SK-N-SH (cell line): ENCODE data around the gene C2CD4D. TPM values are rescaled to one million over a fixed set of nuclear protein-coding genes. Genes with fewer than 3 reads are reported as not detected.

Source experiments
- CTCF ChIA-PET: fragments of 300-600, 350-600 bp; formaldehyde crosslinking; extraction: SDS; loops from one replicate; lab custom pipeline; 2021; lab: Yijun Ruan, JAX
- POLR2A ChIA-PET: fragments of 350-600 bp; sonication (Branson Sonifier 250); formaldehyde crosslinking; extraction: SDS; loops from one replicate; lab custom pipeline; 2020; ENCODE audit warnings: antibody characterized with exemption, inconsistent platforms; lab: Yijun Ruan, JAX
- DNase-seq: peaks from one replicate; pipeline ENCODE4 v3.0.0; 2012
- H2AFZ ChIP-seq: fragments of 200-600 bp; sonication (generic); 2 replicates; pipeline ENCODE4 v1.8.1; 2016; ENCODE audit warnings: antibody characterized with exemption, mild to moderate bottlenecking, low read depth
- H3F3A ChIP-seq: fragments of 200-600 bp; sonication (generic); replicated peaks from 2 replicates; pipeline ENCODE3; 2016; ENCODE audit warnings: antibody characterized with exemption, mild to moderate bottlenecking; ENCODE audit not compliant: insufficient read depth
- H3K27ac ChIP-seq, 2 experiments: fragments of 200-500 bp in 1 of 2; fragments of 200-600 bp in 1 of 2; sonication (Bioruptor generic) in 1 of 2; sonication (generic), shearing (Covaris generic) in 1 of 2; 2 replicates each; pipeline versions ENCODE4 v1.5.1 to v1.6.1; 2014 to 2016; ENCODE audit warnings: low read depth in 2 of 2, inconsistent platforms in 1 of 2, low read length in 1 of 2, mild to moderate bottlenecking in 1 of 2, mixed read lengths in 1 of 2
- H3K27me3 ChIP-seq: fragments of 200-600 bp; sonication (generic), shearing (Covaris generic); 2 replicates; pipeline ENCODE4 v1.6.1; 2016; ENCODE audit warnings: mixed run types; ENCODE audit not compliant: insufficient read depth
- H3K36me3 ChIP-seq, 2 experiments: fragments of 200-500 bp in 1 of 2; fragments of 200-600 bp in 1 of 2; sonication (Bioruptor generic) in 1 of 2; sonication (generic) in 1 of 2; replicated peaks in 1 of 2; 2 replicates each; pipeline versions ENCODE3 to v1.5.1; 2014 to 2016; ENCODE audit warnings: low read length in 1 of 2, mild to moderate bottlenecking in 1 of 2; ENCODE audit not compliant: insufficient read depth in 2 of 2, control insufficient read depth in 1 of 2
- H3K4me1 ChIP-seq, 2 experiments: fragments of 200-500 bp in 1 of 2; fragments of 200-600 bp in 1 of 2; sonication (Bioruptor generic) in 1 of 2; sonication (generic), shearing (Covaris generic) in 1 of 2; 2 replicates each; pipeline versions ENCODE4 v1.5.1 to v1.6.1; 2014 to 2016; ENCODE audit warnings: low read depth in 1 of 2, low read length in 1 of 2, mixed run types in 1 of 2; ENCODE audit not compliant: insufficient read depth in 2 of 2, control insufficient read depth in 1 of 2
- H3K4me2 ChIP-seq: fragments of 200-600 bp; sonication (generic), shearing (Covaris generic); 2 replicates; pipeline ENCODE4 v1.6.1; 2017; ENCODE audit warnings: mixed run types
- H3K4me3 ChIP-seq, 2 experiments: fragments of 200-500 bp in 1 of 2; fragments of 200-600 bp in 1 of 2; sonication (Bioruptor generic) in 1 of 2; sonication (generic), shearing (Covaris generic) in 1 of 2; 2 replicates each; pipeline versions ENCODE4 v1.5.1 to v1.8.1; 2014 to 2016; ENCODE audit warnings: low read depth in 2 of 2, inconsistent platforms in 1 of 2, low read length in 1 of 2, mild to moderate bottlenecking in 1 of 2, mixed read lengths in 1 of 2, moderate library complexity in 1 of 2
- H3K79me2 ChIP-seq: fragments of 200-600 bp; sonication (generic); 2 replicates; pipeline ENCODE4 v1.8.1; 2017; ENCODE audit warnings: mild to moderate bottlenecking; ENCODE audit not compliant: insufficient read depth
- H3K9ac ChIP-seq: fragments of 200-600 bp; sonication (generic); 2 replicates; pipeline ENCODE4 v1.6.1; 2017; ENCODE audit warnings: mixed run types
- H3K9me2 ChIP-seq: fragments of 200-600 bp; sonication (generic); 2 replicates; pipeline ENCODE4 v1.6.1; 2017; ENCODE audit warnings: mixed run types
- H3K9me3 ChIP-seq: fragments of 200-600 bp; sonication (generic); 2 replicates; pipeline ENCODE4 v1.6.1; 2017; ENCODE audit warnings: mixed run types, mild to moderate bottlenecking, moderate library complexity
- H4K20me1 ChIP-seq: fragments of 200-600 bp; sonication (generic); 2 replicates; pipeline ENCODE4 v1.6.1; 2017; ENCODE audit warnings: mild to moderate bottlenecking, mixed run types; ENCODE audit not compliant: insufficient read depth
- EP300 ChIP-seq, 2 experiments: IDR thresholded peaks; 2 replicates each; pipeline versions ENCODE4 v1.4.0 to v1.6.1; 2012; ENCODE audit warnings: borderline replicate concordance in 1 of 2, low read depth in 1 of 2, low read length in 1 of 2
- GATA2 ChIP-seq: sonication (generic); formaldehyde crosslinking; IDR thresholded peaks from 2 replicates; pipeline ENCODE4 v1.5.0; 2020; ENCODE audit warnings: mild to moderate bottlenecking, missing genetic modification reagents
- JUND ChIP-seq: IDR thresholded peaks from 2 replicates; pipeline ENCODE4 v1.4.0; 2012
- MXI1 ChIP-seq: IDR thresholded peaks from 2 replicates; pipeline ENCODE4 v1.6.1; 2012; ENCODE audit warnings: mild to moderate bottlenecking, low read depth, low read length, improper control_type of control experiment
- RFX5 ChIP-seq: IDR thresholded peaks from 2 replicates; pipeline ENCODE4 v1.6.1; 2012; ENCODE audit warnings: mild to moderate bottlenecking, improper control_type of control experiment, low read length
- SIN3A ChIP-seq: IDR thresholded peaks from 2 replicates; pipeline ENCODE4 v1.6.1; 2012; ENCODE audit warnings: low read depth, mild to moderate bottlenecking, low read length, moderate library complexity, borderline replicate concordance
- SMC3 ChIP-seq: IDR thresholded peaks from 2 replicates; pipeline ENCODE4 v1.6.1; 2012; ENCODE audit warnings: low read depth, low read length, improper control_type of control experiment
- TCF12 ChIP-seq: IDR thresholded peaks from 2 replicates; pipeline ENCODE4 v1.4.0; 2012
- TEAD4 ChIP-seq: IDR thresholded peaks from 2 replicates; pipeline ENCODE4 v1.4.0; 2012; ENCODE audit warnings: mild to moderate bottlenecking, borderline replicate concordance; ENCODE audit not compliant: insufficient read depth
- YY1 ChIP-seq: IDR thresholded peaks from 2 replicates; pipeline ENCODE4 v1.4.0; 2012; ENCODE audit warnings: low read depth, mild to moderate bottlenecking
- WGBS: methylation state at CpG from one replicate; pipeline ENCODE4 v1.1.6; 2017; ENCODE audit warnings: low lambda C conversion rate; 5-methylcytosine and 5-hydroxymethylcytosine counted together
- polyA plus RNA-seq, 3 experiments: library from polyadenylated mRNA; depleted of rRNA; stranded (reverse); fragments of >200 nt; gene quantifications; 2 replicates each; pipeline ENCODE4 v1.2.3, GENCODE V29; 2012
- TF ChIP-seq, protein P1 (sequence below): IDR thresholded peaks from 2 replicates; pipeline ENCODE4; 2012
- TF ChIP-seq, protein P2 (sequence below): IDR thresholded peaks from 2 replicates; pipeline ENCODE4 v1.4.0; 2012; ENCODE audit warnings: low read depth, borderline replicate concordance
- TF ChIP-seq, protein P3 (sequence below): fragments of 200-600 bp; sonication (generic); IDR thresholded peaks from 2 replicates; pipeline ENCODE4 v1.6.1; 2017; ENCODE audit warnings: antibody characterized with exemption, mild to moderate bottlenecking, moderate library complexity

C2CD4D gene
- polyA plus RNA-seq, 1 of the 3 experiments (the other 2 are of a cell fraction), result not detected

DNA sequence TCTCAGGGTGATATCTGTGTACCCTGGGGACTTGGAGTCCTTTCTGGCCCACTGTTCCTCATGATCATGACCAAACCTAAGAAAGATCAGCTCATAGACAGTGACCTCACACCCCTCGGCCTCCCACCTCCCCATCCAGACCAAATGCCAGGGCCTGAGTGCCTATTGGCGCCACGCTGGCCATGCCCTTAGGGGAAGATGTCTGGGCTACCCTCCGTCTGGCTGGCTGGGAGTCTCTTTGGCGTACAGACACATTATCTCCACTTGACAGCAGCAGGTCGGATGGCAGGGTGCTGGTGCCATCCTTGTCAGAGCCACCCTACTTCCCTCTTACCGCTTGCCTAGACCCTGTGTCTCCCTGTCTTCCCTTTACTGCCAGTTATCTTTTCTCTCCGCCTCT is 16.4 kb downstream of the C2CD4D start:
- Histone ChIP-seq H4K20me1 (no peaks in the 10 kb centered on the region), H3K9me3 (no peaks in the 10 kb centered on the region), H3K9me2 (no peaks in the 10 kb centered on the region), H3K27ac (peak overlapping the region in 1 of 2 experiments; percentile 81; a peak in 1 of 4 replicates), H3F3A (no peaks in the 10 kb centered on the region), H3K27me3 (no peaks in the 10 kb centered on the region; the same call in 1 of the 2 replicates), H3K4me2 (no peak overlapping the region), H3K79me2 (no peaks in the 10 kb centered on the region), H2AFZ (no peak overlapping the region), H3K4me3 (no peak overlapping the region), H3K36me3 (no peaks in the 10 kb centered on the region), H3K4me1 (peaks cover 0 to 61% of the 10 kb centered on the region in 2 experiments; a peak in 2 of 4 replicates), H3K9ac (no peak overlapping the region)
- DNase-seq, result peak; percentile 67
- TF ChIP-seq EP300 (IDR thresholded peaks at IDR 0.05; ENCODE audit: borderline replicate concordance in 1 of 2, low read depth in 1 of 2, low read length in 1 of 2), result peak in 1 of 2 experiments; percentile 50; a peak in 2 of 4 replicates
- no peak for TF ChIP-seq RFX5
- TF ChIP-seq GATA2 (CRISPR knock-in tag), result peak; percentile 23; the same call in 1 of the 2 replicates
- TF ChIP-seq MXI1, result 0 out of 2 replicates have a peak, but pooled peaks have one; percentile 30
- 53% methylated on average over 8 of the region's 8 CpGs for WGBS
- POLR2A ChIA-PET, result interaction anchor here (2.0 kb wide), 1 partner anchor 9 kb away, joined by 6 read pairs; no protein-coding TSS in a partner anchor
- CTCF ChIA-PET, result interaction anchor here (0.9 to 7.8 kb wide), 3 partner anchors 13 to 89 kb away, joined by 3 to 46 read pairs (median 8); no protein-coding TSS in a partner anchor

DNA sequence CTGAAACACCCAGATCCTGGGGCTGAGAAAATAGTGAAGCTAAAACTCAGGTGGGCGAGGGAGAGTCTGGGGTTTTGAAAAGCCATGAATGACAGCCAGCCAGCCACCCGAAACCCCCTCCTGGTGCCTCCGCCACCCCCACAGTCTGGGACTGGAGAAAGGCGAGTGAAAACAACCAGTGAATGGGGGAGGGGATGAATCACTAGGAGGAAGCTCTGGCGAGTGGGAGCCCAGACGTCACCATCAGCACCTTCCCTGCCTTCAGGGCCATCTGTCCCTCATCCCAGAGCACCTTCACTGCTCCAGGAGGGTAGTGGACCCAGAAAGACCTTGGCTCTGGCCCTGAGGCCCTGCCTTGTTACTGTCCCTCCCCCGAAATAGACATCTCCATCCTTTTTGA is 17.2 kb downstream of the C2CD4D start:
- no peaks in the 10 kb centered on the region for H3K36me3 ChIP-seq
- H3K4me3 ChIP-seq, result no peak overlapping the region
- H3K79me2 ChIP-seq, result no peaks in the 10 kb centered on the region
- H4K20me1 ChIP-seq, result no peaks in the 10 kb centered on the region
- TF ChIP-seq JUND, result no peak
- TF ChIP-seq, protein P1, sequence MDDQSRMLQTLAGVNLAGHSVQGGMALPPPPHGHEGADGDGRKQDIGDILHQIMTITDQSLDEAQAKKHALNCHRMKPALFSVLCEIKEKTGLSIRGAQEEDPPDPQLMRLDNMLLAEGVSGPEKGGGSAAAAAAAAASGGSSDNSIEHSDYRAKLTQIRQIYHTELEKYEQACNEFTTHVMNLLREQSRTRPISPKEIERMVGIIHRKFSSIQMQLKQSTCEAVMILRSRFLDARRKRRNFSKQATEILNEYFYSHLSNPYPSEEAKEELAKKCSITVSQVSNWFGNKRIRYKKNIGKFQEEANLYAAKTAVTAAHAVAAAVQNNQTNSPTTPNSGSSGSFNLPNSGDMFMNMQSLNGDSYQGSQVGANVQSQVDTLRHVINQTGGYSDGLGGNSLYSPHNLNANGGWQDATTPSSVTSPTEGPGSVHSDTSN, result no peak
- TF ChIP-seq RFX5, result no peak
- no peak for TF ChIP-seq SIN3A
- TF ChIP-seq, protein P2, sequence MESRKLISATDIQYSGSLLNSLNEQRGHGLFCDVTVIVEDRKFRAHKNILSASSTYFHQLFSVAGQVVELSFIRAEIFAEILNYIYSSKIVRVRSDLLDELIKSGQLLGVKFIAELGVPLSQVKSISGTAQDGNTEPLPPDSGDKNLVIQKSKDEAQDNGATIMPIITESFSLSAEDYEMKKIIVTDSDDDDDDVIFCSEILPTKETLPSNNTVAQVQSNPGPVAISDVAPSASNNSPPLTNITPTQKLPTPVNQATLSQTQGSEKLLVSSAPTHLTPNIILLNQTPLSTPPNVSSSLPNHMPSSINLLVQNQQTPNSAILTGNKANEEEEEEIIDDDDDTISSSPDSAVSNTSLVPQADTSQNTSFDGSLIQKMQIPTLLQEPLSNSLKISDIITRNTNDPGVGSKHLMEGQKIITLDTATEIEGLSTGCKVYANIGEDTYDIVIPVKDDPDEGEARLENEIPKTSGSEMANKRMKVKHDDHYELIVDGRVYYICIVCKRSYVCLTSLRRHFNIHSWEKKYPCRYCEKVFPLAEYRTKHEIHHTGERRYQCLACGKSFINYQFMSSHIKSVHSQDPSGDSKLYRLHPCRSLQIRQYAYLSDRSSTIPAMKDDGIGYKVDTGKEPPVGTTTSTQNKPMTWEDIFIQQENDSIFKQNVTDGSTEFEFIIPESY, result no peak
- no peak for TF ChIP-seq YY1
- TF ChIP-seq SMC3, result no peak
- TF ChIP-seq, protein P3, sequence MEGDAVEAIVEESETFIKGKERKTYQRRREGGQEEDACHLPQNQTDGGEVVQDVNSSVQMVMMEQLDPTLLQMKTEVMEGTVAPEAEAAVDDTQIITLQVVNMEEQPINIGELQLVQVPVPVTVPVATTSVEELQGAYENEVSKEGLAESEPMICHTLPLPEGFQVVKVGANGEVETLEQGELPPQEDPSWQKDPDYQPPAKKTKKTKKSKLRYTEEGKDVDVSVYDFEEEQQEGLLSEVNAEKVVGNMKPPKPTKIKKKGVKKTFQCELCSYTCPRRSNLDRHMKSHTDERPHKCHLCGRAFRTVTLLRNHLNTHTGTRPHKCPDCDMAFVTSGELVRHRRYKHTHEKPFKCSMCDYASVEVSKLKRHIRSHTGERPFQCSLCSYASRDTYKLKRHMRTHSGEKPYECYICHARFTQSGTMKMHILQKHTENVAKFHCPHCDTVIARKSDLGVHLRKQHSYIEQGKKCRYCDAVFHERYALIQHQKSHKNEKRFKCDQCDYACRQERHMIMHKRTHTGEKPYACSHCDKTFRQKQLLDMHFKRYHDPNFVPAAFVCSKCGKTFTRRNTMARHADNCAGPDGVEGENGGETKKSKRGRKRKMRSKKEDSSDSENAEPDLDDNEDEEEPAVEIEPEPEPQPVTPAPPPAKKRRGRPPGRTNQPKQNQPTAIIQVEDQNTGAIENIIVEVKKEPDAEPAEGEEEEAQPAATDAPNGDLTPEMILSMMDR, result no peak
- TF ChIP-seq TEAD4, result no peak
- no peak for TF ChIP-seq TCF12
- H3F3A ChIP-seq, result no peaks in the 10 kb centered on the region
- no peaks in the 10 kb centered on the region for H3K9me3 ChIP-seq
- ChIA-PET POLR2A (interaction anchor here (1.0 to 2.0 kb wide), 3 partner anchors 10 to 87 kb away, joined by 3 to 6 read pairs (median 5); partner anchors contain the start of genes MRPL9 and THEM4), CTCF (interaction anchor here (0.9 to 7.8 kb wide), 3 partner anchors 14 to 88 kb away, joined by 3 to 46 read pairs (median 13); no protein-coding TSS in a partner anchor)
- H3K4me1 ChIP-seq, result peaks cover 0 to 58% of the 10 kb centered on the region in 2 experiments; a peak in 2 of 4 replicates
- no peak overlapping the region for H3K4me2 ChIP-seq
- no peaks in the 10 kb centered on the region; the same call in 1 of the 2 replicates for H3K27me3 ChIP-seq
- H3K9ac ChIP-seq, result no peak overlapping the region
- H2AFZ ChIP-seq, result no peak overlapping the region
- no peaks in the 10 kb centered on the region for H3K9me2 ChIP-seq
- peak overlapping the region in 1 of 2 experiments; percentile 81; a peak in 1 of 4 replicates for H3K27ac ChIP-seq
- 58% methylated on average over 4 of the region's 7 CpGs for WGBS
- no peak for DNase-seq
